Dermis microvascular lymphatic vessel endothelial cell (primary cell): Measurements from ENCODE around the gene RAB39A. TPM values are rescaled to one million over a fixed set of nuclear protein-coding genes. Genes with fewer than 3 reads are reported as not detected.

Source experiments
- total RNA-seq: library from RNA; depleted of rRNA; stranded (reverse); fragments of >200 nt; gene quantifications from 2 replicates; pipeline ENCODE4 v1.2.1, GENCODE V29; 2014

RAB39A gene
- total RNA-seq, 1 donor from 2014 or later = not detected

Other genes starting within 250 kb of the RAB39A start
- gene SLN, start 216.4 kb upstream of the RAB39A start, total RNA-seq = not detected in 2 replicates
- gene SLC35F2, start 69.7 kb upstream of the RAB39A start, total RNA-seq = 43.9 and 90.5 TPM in 2 replicates
- gene CUL5, start 80.5 kb downstream of the RAB39A start, total RNA-seq = 30.9 and 32.9 TPM in 2 replicates
- 102 and 110 TPM in 2 replicates for gene ACAT1, start 193.1 kb downstream of the RAB39A start, total RNA-seq